DOHH2 (cell line): ENCODE measurements around the gene SLIT1.

Experiments
- EZH2phosphoT487 ChIP-seq: fragments of 200-600 bp; sonication (generic); IDR thresholded peaks from 2 replicates; pipeline ENCODE4 v1.6.1; 2017; ENCODE audit warnings: borderline replicate concordance, mild to moderate bottlenecking, antibody characterized with exemption, low read length, moderate library complexity, mixed read lengths
- TF ChIP-seq, protein P1 (sequence below): fragments of 200-600 bp; sonication (generic); IDR thresholded peaks from one replicate; pipeline ENCODE4 v1.5.1; 2014; ENCODE audit warnings: antibody characterized with exemption, mild to moderate bottlenecking, low read depth, low read length; ENCODE audit not compliant: poor library complexity, severe bottlenecking

DNA sequence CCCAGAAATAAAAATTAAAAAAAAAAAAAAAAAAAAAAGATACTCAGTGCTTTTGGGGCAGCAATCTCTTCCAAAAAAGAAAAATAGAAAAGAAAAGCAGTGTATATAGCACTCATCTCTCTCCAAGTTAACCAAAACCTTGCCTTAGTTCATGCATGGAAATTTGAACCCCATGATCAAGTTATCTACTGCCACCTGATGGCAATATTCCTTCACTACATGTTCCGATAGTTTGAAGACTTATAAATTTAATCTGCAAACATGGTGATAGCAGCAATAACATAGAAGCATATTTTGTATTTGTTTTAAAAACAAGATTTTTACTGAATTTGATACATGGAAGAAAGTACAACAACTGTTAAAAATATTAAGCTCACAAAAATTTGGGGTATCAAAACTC, 48.6 kb upstream of the SLIT1 start:
- TF ChIP-seq, protein P1, sequence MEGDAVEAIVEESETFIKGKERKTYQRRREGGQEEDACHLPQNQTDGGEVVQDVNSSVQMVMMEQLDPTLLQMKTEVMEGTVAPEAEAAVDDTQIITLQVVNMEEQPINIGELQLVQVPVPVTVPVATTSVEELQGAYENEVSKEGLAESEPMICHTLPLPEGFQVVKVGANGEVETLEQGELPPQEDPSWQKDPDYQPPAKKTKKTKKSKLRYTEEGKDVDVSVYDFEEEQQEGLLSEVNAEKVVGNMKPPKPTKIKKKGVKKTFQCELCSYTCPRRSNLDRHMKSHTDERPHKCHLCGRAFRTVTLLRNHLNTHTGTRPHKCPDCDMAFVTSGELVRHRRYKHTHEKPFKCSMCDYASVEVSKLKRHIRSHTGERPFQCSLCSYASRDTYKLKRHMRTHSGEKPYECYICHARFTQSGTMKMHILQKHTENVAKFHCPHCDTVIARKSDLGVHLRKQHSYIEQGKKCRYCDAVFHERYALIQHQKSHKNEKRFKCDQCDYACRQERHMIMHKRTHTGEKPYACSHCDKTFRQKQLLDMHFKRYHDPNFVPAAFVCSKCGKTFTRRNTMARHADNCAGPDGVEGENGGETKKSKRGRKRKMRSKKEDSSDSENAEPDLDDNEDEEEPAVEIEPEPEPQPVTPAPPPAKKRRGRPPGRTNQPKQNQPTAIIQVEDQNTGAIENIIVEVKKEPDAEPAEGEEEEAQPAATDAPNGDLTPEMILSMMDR, result peak; percentile 57
- no peak for TF ChIP-seq EZH2phosphoT487
